Endothelial cell of umbilical vein (primary cell): ENCODE data around the gene SCN9A. TPM values are rescaled to one million over a fixed set of nuclear protein-coding genes. Genes with fewer than 3 reads are reported as not detected.
A peak's percentile ranks its signal among the peaks of the same experiment; 100 is the strongest.

Source experiments
- BruUV-seq: library from RNA; stranded (reverse); fragments of 400-500 nt; replicated peaks from 2 replicates; lab custom pipeline; 2021; lab: Mats Ljungman, UMichigan
- CTCF ChIA-PET: fragments of 300-600, 350-600 bp; sonication (Branson Sonifier 250); formaldehyde crosslinking; loops from one replicate; lab custom pipeline; 2021; ENCODE audit warnings: antibody characterized with exemption, inconsistent platforms; lab: Charles Lee
- POLR2A ChIA-PET: fragments of 300-600, 350-600 bp; sonication (Branson Sonifier 250); formaldehyde crosslinking; loops from one replicate; lab custom pipeline; 2021; ENCODE audit warnings: antibody characterized with exemption, inconsistent platforms; lab: Charles Lee
- DNase-seq: peaks from one replicate; pipeline ENCODE4 v3.0.0-alpha.2; 2011; ENCODE audit warnings: low read depth, low spot score
- FAIRE-seq: peaks from 2 replicates; lab custom pipeline; 2011; peaks lifted over from hg19 to GRCh38; lab: Jason Lieb, UNC
- H2AFZ ChIP-seq: 2 replicates; pipeline ENCODE4 v1.6.0; 2012; ENCODE audit warnings: low read depth, low read length, control low read depth, inconsistent platforms
- H3K27ac ChIP-seq: 2 replicates; pipeline ENCODE4 v1.5.1; 2011; ENCODE audit warnings: low read depth, mild to moderate bottlenecking, control low read depth, low read length, moderate library complexity; ENCODE audit not compliant: insufficient read depth
- H3K27me3 ChIP-seq, 2 experiments: 2 replicates each; pipeline versions ENCODE4 v1.6.0 to v1.6.1; 2011; ENCODE audit warnings: low read length in 2 of 2, mixed read lengths in 1 of 2; ENCODE audit not compliant: control insufficient read depth in 2 of 2, insufficient read depth in 2 of 2
- H3K36me3 ChIP-seq, 2 experiments: 2 replicates in 1 of 2; 3 replicates in 1 of 2; pipeline ENCODE4 v1.5.1; 2011; ENCODE audit warnings: low read length in 2 of 2, mild to moderate bottlenecking in 1 of 2, moderate library complexity in 1 of 2; ENCODE audit not compliant: control insufficient read depth in 2 of 2, insufficient read depth in 2 of 2; ENCODE audit errors: extremely low read depth in 1 of 2
- H3K4me1 ChIP-seq: 3 replicates; pipeline ENCODE4 v1.5.1; 2011; ENCODE audit warnings: mild to moderate bottlenecking, low read length; ENCODE audit not compliant: control insufficient read depth, insufficient read depth; ENCODE audit errors: extremely low read depth
- H3K4me2 ChIP-seq: 2 replicates; pipeline ENCODE4 v1.6.1; 2011; ENCODE audit warnings: low read length, control low read depth, mixed read lengths; ENCODE audit not compliant: insufficient read depth
- H3K4me3 ChIP-seq, 3 experiments: fragments of 200-600 bp in 1 of 3; sonication (generic), shearing (Covaris generic) in 1 of 3; replicated peaks in 1 of 3; 2 replicates each; pipeline ENCODE4 v1.5.1; 2011 to 2016; ENCODE audit warnings: control low read depth in 3 of 3, low read length in 3 of 3, mild to moderate bottlenecking in 2 of 3, inconsistent platforms in 1 of 3, low read depth in 1 of 3, moderate library complexity in 1 of 3; ENCODE audit not compliant: insufficient read depth in 1 of 3
- H3K79me2 ChIP-seq: 2 replicates; pipeline ENCODE4 v1.6.0; 2012; ENCODE audit warnings: low read length, inconsistent platforms; ENCODE audit not compliant: control insufficient read depth, insufficient read depth
- H3K9ac ChIP-seq: replicated peaks from 2 replicates; pipeline ENCODE3; 2011; ENCODE audit warnings: low read length, control low read depth; ENCODE audit not compliant: insufficient read depth; ENCODE audit errors: extremely low read depth
- H3K9me1 ChIP-seq: replicated peaks from 3 replicates; pipeline ENCODE4 v1.6.0; 2011; ENCODE audit warnings: mild to moderate bottlenecking, low read length; ENCODE audit not compliant: control insufficient read depth, insufficient read depth; ENCODE audit errors: extremely low read depth
- H3K9me3 ChIP-seq: replicated peaks from 2 replicates; pipeline ENCODE4 v1.5.1; 2012; ENCODE audit warnings: low read length, inconsistent platforms; ENCODE audit not compliant: control insufficient read depth, insufficient read depth
- H4K20me1 ChIP-seq: replicated peaks from 2 replicates; pipeline ENCODE3; 2011; ENCODE audit warnings: mild to moderate bottlenecking, low read length; ENCODE audit not compliant: control insufficient read depth, insufficient read depth; ENCODE audit errors: extremely low read depth
- CTCF ChIP-seq, 2 donors: IDR thresholded peaks; 1 replicate in 1 of 2; 2 replicates in 1 of 2; pipeline ENCODE4 v1.5.1; 2011; ENCODE audit warnings: low read length in 2 of 2, mild to moderate bottlenecking in 2 of 2, moderate library complexity in 2 of 2, control low read depth in 1 of 2, inconsistent platforms in 1 of 2, low read depth in 1 of 2; ENCODE audit not compliant: insufficient read depth in 1 of 2; ENCODE audit errors: extremely low read depth in 1 of 2
- EZH2 ChIP-seq: IDR thresholded peaks from 2 replicates; pipeline ENCODE4 v1.6.1; 2012; ENCODE audit warnings: borderline replicate concordance, low read depth, mild to moderate bottlenecking, moderate library complexity, low read length, inconsistent platforms; ENCODE audit not compliant: severe bottlenecking
- FOS ChIP-seq: IDR thresholded peaks from 2 replicates; pipeline ENCODE4 v1.6.1; 2011; ENCODE audit warnings: mild to moderate bottlenecking, low read length, moderate library complexity, borderline replicate concordance; ENCODE audit not compliant: insufficient read depth
- GATA2 ChIP-seq: IDR thresholded peaks from 2 replicates; pipeline ENCODE4 v1.7.0; 2011; ENCODE audit warnings: low read depth, mild to moderate bottlenecking, moderate library complexity, mixed read lengths, low read length; ENCODE audit not compliant: insufficient read length, insufficient read depth
- JUN ChIP-seq: IDR thresholded peaks from 2 replicates; pipeline ENCODE4 v1.6.1; 2011; ENCODE audit warnings: borderline replicate concordance, low read depth; ENCODE audit not compliant: insufficient read length, insufficient read depth
- MAX ChIP-seq: IDR thresholded peaks from 2 replicates; pipeline ENCODE4 v1.6.1; 2011; ENCODE audit not compliant: insufficient read depth, insufficient read length
- MYC ChIP-seq: IDR thresholded peaks from one replicate; pipeline ENCODE4 v1.6.1; 2011; ENCODE audit warnings: mild to moderate bottlenecking, low read depth, low read length
- POLR2A ChIP-seq: IDR thresholded peaks from 2 replicates; pipeline ENCODE4 v1.6.1; 2012; ENCODE audit warnings: low read depth, mild to moderate bottlenecking, control low read depth, low read length
- POLR2AphosphoS5 ChIP-seq: IDR thresholded peaks from 2 replicates; pipeline ENCODE4 v1.6.1; 2012; ENCODE audit warnings: low read depth, mild to moderate bottlenecking, control low read depth, low read length, moderate library complexity; ENCODE audit not compliant: insufficient read depth
- dilution Hi-C: fragments of 300-500 bp; cut with MboI; formaldehyde crosslinking; loops from one replicate; pipeline ENCODE4 v1.15.0; 2019; ENCODE audit warnings: low sequenced_read_pairs; ENCODE audit not compliant: extremely low pct_ligation_motif_present
- intact Hi-C: fragments of 100-400 bp; cut with micrococcal nuclease; formaldehyde crosslinking; loops from one replicate; pipeline ENCODE4 v1.10.0; 2022
- polyA plus RNA-seq, 4 experiments: library from polyadenylated mRNA; depleted of rRNA in 3 of 4; stranded (reverse) in 3 of 4; unstranded in 1 of 4; fragments of >200 nt; gene quantifications; 2 replicates each; pipeline versions ENCODE4 v1.2.1 to v1.2.3, GENCODE V29; 2011 to 2012; ENCODE audit warnings: missing spikeins in 1 of 4
- total RNA-seq: library from RNA; stranded (reverse); gene quantifications from 2 replicates; pipeline ENCODE4 v1.2.3, GENCODE V29; 2021

The SCN9A gene
- total and polyA plus RNA-seq, 2 donors (not counting 3 experiments of a cell fraction or from before 2014, with no cell fraction given), result 0.88 to 1.6 TPM

GRCh38 chr2:166179201-166179600 is 196.5 kb downstream of the SCN9A start:
- POLR2A ChIA-PET, result no interaction called here
- Histone ChIP-seq H4K20me1 (no peaks in the 10 kb centered on the region), H3K9ac (no peak overlapping the region), H3K4me2 (no peak overlapping the region), H3K4me1 (no peaks in the 10 kb centered on the region), H3K36me3 (no peaks in the 10 kb centered on the region), H3K4me3 (no peak overlapping the region), H3K9me1 (no peaks in the 10 kb centered on the region), H3K27ac (no peak overlapping the region), H3K79me2 (no peaks in the 10 kb centered on the region), H2AFZ (no peak overlapping the region), H3K9me3 (no peaks in the 10 kb centered on the region), H3K27me3 (peaks cover 0 to 1% of the 10 kb centered on the region in 2 experiments)
- no peak for TF ChIP-seq FOS
- no peak for TF ChIP-seq POLR2A
- no peak for TF ChIP-seq JUN
- no peak for TF ChIP-seq MAX
- TF ChIP-seq EZH2, result no peak
- no peak for TF ChIP-seq MYC
- CTCF ChIA-PET, result interaction anchor here (1.1 to 7.1 kb wide), 12 partner anchors 11 to 339 kb away, joined by 3 to 124 read pairs (median 6); partner anchors contain the start of genes SCN1A and SCN9A
- DNase-seq (peak; percentile 21), FAIRE-seq (no peak)
- dilution Hi-C loops, result no loop called here
- BruUV-seq, result no TSS peak
- intact Hi-C loops, result loop anchor here (1.0 kb wide), 2 partner anchors 205 to 337 kb away; no protein-coding TSS in a partner anchor

- ChIA-PET POLR2A (no interaction called here), CTCF (interaction anchor here (1.0 to 1.6 kb wide), 2 partner anchors 46 to 246 kb away, joined by 3 to 4 read pairs; partner anchors contain the start of gene SCN1A)
- Histone ChIP-seq H3K4me2 (no peak overlapping the region), H4K20me1 (no peaks in the 10 kb centered on the region), H3K27ac (no peak overlapping the region), H3K27me3 (no peaks in the 10 kb centered on the region), H3K79me2 (no peaks in the 10 kb centered on the region), H3K4me3 (no peak overlapping the region), H3K9me3 (no peaks in the 10 kb centered on the region), H3K9me1 (no peaks in the 10 kb centered on the region), H3K36me3 (no peaks in the 10 kb centered on the region), H2AFZ (no peak overlapping the region), H3K9ac (no peak overlapping the region), H3K4me1 (no peaks in the 10 kb centered on the region)
- FAIRE-seq (no peak), DNase-seq (no peak)
- intact Hi-C loops (no loop called here), dilution Hi-C loops (no loop called here)
- no TSS peak for BruUV-seq
- TF ChIP-seq MAX (no peak), EZH2 (no peak), FOS (no peak), JUN (no peak), POLR2AphosphoS5 (no peak), MYC (no peak), POLR2A (no peak), CTCF (IDR thresholded peaks at IDR 0.05; ENCODE audit: extremely low read depth in 1 of 2, insufficient read depth in 1 of 2, low read depth in 1 of 2, low read length in 2 of 2) (no peak), GATA2 (no peak)
Observed at GRCh38 chr2:166173263-166173662, 202.5 kb downstream of the SCN9A start.
